Lower lobe of right lung (tissue), 2 donors: Measurements from ENCODE around the gene ADGRL1. TPM values are rescaled to one million over a fixed set of nuclear protein-coding genes. Genes with fewer than 3 reads are reported as not detected.
"Not testable (repeated sequence)": the region's sequence is repeated elsewhere in the genome, so short reads cannot be mapped to it uniquely, and the experiment has no call there.

ENCODE experiments used
- ATAC-seq, 2 donors: fragments of 200-7000 bp; cut with Tn5 transposase; one replicate each; pipeline ENCODE4 v1.9.1; 2020 to 2022; ENCODE audit warnings: mild to moderate bottlenecking in 2 of 2, moderate library complexity in 2 of 2
- DNase-seq: peaks from one replicate; pipeline ENCODE4 v3.0.0-alpha.2; 2020
- H3K27ac ChIP-seq: fragments of 200-600 bp; one replicate; pipeline ENCODE4 v1.8.0; 2022
- H3K27me3 ChIP-seq: fragments of 200-600 bp; one replicate; pipeline ENCODE4 v1.8.0; 2022; ENCODE audit warnings: low read depth
- H3K36me3 ChIP-seq: fragments of 200-600 bp; one replicate; pipeline ENCODE4 v1.8.0; 2022; ENCODE audit warnings: mild to moderate bottlenecking
- H3K4me1 ChIP-seq: fragments of 200-600 bp; one replicate; pipeline ENCODE4 v1.8.0; 2022
- H3K4me3 ChIP-seq: fragments of 200-600 bp; one replicate; pipeline ENCODE4 v1.8.0; 2022; ENCODE audit warnings: mild to moderate bottlenecking
- H3K9me3 ChIP-seq: fragments of 200-600 bp; one replicate; pipeline ENCODE4 v1.8.0; 2022
- CTCF ChIP-seq: fragments of 200-600 bp; IDR thresholded peaks from one replicate; pipeline ENCODE4 v1.8.0; 2022; ENCODE audit warnings: antibody characterized with exemption, mild to moderate bottlenecking
- intact Hi-C: fragments of 100-400 bp; cut with DNase I; formaldehyde crosslinking; loops from one replicate; pipeline ENCODE4 v1.11.0; 2022
- total RNA-seq: library from RNA; stranded (reverse); fragmentation: NEBNext Ultra II Directional; extraction: Animal tissue kit (Norgen Biotek cat#: 25700); gene quantifications from one replicate; pipeline ENCODE4 v1.2.1, GENCODE V29; 2021
- donor health status: DM: no; HTN: yes; CAD: no; lungs with severe emphysema.

ADGRL1 gene
- total RNA-seq, 1 donor from 2014 or later, result 28.7 TPM

- Histone ChIP-seq H3K36me3 (no peaks in the 10 kb centered on the region), H3K27me3 (no peaks in the 10 kb centered on the region), H3K4me1 (peaks cover 9% of the 10 kb centered on the region), H3K27ac (no peak overlapping the region), H3K4me3 (peak overlapping the region; percentile 53), H3K9me3 (no peaks in the 10 kb centered on the region)
- no peak for TF ChIP-seq CTCF
- peak; percentile 55 to 59 for ATAC-seq
- DNase-seq, result no peak
- intact Hi-C loops, result no loop called here
Measured at GRCh38 chr19:14248578-14249011, 42.6 kb upstream of the ADGRL1 start.

GRCh38 chr19:14247548-14248471, 41.8 kb upstream of the ADGRL1 start:
- H3K27me3 ChIP-seq, DNase-seq, H3K27ac ChIP-seq, H3K9me3 ChIP-seq, H3K4me1 ChIP-seq, intact Hi-C loops, H3K36me3 ChIP-seq: not testable (repeated sequence)
- ATAC-seq, result peak in 1 of 2 donors; percentile 41
- H3K4me3 ChIP-seq, result peak overlapping the region; percentile 53

GRCh38 chr19:14247205-14247547, 41.2 kb upstream of the ADGRL1 start:
- ATAC-seq, H3K36me3 ChIP-seq, H3K4me1 ChIP-seq, H3K27me3 ChIP-seq, H3K27ac ChIP-seq, H3K9me3 ChIP-seq, H3K4me3 ChIP-seq, intact Hi-C loops, DNase-seq: not testable (repeated sequence)

- H3K9me3 ChIP-seq, H3K36me3 ChIP-seq, ATAC-seq, H3K27ac ChIP-seq, H3K4me3 ChIP-seq, H3K4me1 ChIP-seq, intact Hi-C loops, H3K27me3 ChIP-seq, DNase-seq: not testable (repeated sequence)
Measured at GRCh38 chr19:14244393-14244792, 38.4 kb upstream of the ADGRL1 start.

GRCh38 chr19:14243718-14244117, 37.7 kb upstream of the ADGRL1 start:
- intact Hi-C loops, result not testable (repeated sequence)

GRCh38 chr19:14237014-14237941, 31.3 kb upstream of the ADGRL1 start:
- Histone ChIP-seq H3K4me3 (no peak overlapping the region), H3K4me1 (no peaks in the 10 kb centered on the region), H3K27me3 (no peaks in the 10 kb centered on the region), H3K27ac (no peak overlapping the region), H3K9me3 (no peaks in the 10 kb centered on the region), H3K36me3 (no peaks in the 10 kb centered on the region)
- DNase-seq (no peak), ATAC-seq (no peak)
- TF ChIP-seq CTCF, result no peak
- intact Hi-C loops, result no loop called here

More at GRCh38 chr19:14243718-14244117, 37.7 kb upstream of the ADGRL1 start:
- not testable (repeated sequence) for H3K27me3 ChIP-seq, DNase-seq, ATAC-seq, H3K4me3 ChIP-seq, H3K9me3 ChIP-seq, H3K27ac ChIP-seq, H3K4me1 ChIP-seq, H3K36me3 ChIP-seq

- H3K4me1 ChIP-seq, DNase-seq, H3K27ac ChIP-seq, intact Hi-C loops, H3K9me3 ChIP-seq, H3K36me3 ChIP-seq, H3K27me3 ChIP-seq, H3K4me3 ChIP-seq, ATAC-seq: not testable (repeated sequence)
Measured at GRCh38 chr19:14232945-14233344, 27.0 kb upstream of the ADGRL1 start.

GRCh38 chr19:14228446-14229071, 22.6 kb upstream of the ADGRL1 start:
- intact Hi-C loops, DNase-seq, H3K27me3 ChIP-seq, H3K4me1 ChIP-seq, H3K9me3 ChIP-seq, H3K27ac ChIP-seq, H3K36me3 ChIP-seq, H3K4me3 ChIP-seq, ATAC-seq: not testable (repeated sequence)

GRCh38 chr19:14226498-14226897, 20.5 kb upstream of the ADGRL1 start:
- H3K36me3 ChIP-seq, H3K27ac ChIP-seq, ATAC-seq, H3K27me3 ChIP-seq, DNase-seq, H3K4me1 ChIP-seq, intact Hi-C loops, H3K4me3 ChIP-seq, H3K9me3 ChIP-seq: not testable (repeated sequence)
